ENCODE results near the gene KIT. TPM values are rescaled to one million over a fixed set of nuclear protein-coding genes. Genes with fewer than 3 reads are reported as not detected.

Gene KIT
- total RNA-seq, 1 donor from 2014 or later, result 19.5 TPM

- Mint-ChIP-seq H3K36me3 (no peaks in the 10 kb centered on the region), H3K27ac (no peak overlapping the region), H3K9me3 (peaks cover 10% of the 10 kb centered on the region), H3K4me3 (no peak overlapping the region), H3K27me3 (no peaks in the 10 kb centered on the region), H3K4me1 (ENCODE audit: unreplicated experiment) (no peaks in the 10 kb centered on the region)
- DNase-seq (ENCODE audit: extremely low spot score, unreplicated experiment), result no peak
- TF ChIP-seq, protein P1, sequence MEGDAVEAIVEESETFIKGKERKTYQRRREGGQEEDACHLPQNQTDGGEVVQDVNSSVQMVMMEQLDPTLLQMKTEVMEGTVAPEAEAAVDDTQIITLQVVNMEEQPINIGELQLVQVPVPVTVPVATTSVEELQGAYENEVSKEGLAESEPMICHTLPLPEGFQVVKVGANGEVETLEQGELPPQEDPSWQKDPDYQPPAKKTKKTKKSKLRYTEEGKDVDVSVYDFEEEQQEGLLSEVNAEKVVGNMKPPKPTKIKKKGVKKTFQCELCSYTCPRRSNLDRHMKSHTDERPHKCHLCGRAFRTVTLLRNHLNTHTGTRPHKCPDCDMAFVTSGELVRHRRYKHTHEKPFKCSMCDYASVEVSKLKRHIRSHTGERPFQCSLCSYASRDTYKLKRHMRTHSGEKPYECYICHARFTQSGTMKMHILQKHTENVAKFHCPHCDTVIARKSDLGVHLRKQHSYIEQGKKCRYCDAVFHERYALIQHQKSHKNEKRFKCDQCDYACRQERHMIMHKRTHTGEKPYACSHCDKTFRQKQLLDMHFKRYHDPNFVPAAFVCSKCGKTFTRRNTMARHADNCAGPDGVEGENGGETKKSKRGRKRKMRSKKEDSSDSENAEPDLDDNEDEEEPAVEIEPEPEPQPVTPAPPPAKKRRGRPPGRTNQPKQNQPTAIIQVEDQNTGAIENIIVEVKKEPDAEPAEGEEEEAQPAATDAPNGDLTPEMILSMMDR (conservative IDR thresholded peaks at IDR 0.05), result no peak
Observed at GRCh38 chr4:54764476-54764875, 106.7 kb downstream of the KIT start.

DNA sequence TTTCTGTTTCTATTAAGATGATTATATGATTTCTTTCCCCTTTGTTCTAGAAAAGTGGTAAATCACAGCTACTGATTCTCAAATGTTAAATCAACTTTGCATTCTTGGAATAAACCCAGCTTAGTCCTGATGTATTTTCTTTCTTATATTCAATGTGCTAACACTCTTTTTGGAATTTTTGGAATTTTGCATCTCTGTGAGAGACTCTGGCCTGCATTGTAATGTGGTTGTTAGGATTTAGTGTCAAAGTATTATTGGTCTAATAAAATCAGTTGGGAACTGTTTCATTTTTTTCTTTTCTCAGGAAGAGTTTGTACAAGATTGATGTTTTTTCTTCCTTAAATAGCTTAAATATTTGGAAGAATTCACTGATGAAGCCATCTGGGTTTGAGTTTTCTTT is 109.6 kb downstream of the KIT start:
- Mint-ChIP-seq H3K9me3 (no peaks in the 10 kb centered on the region), H3K4me1 (ENCODE audit: unreplicated experiment) (no peaks in the 10 kb centered on the region), H3K4me3 (no peak overlapping the region), H3K27me3 (no peaks in the 10 kb centered on the region), H3K27ac (no peak overlapping the region), H3K36me3 (no peaks in the 10 kb centered on the region)
- no peak for DNase-seq (ENCODE audit: extremely low spot score, unreplicated experiment)
- TF ChIP-seq, protein P1 (conservative IDR thresholded peaks at IDR 0.05), result no peak

DNA sequence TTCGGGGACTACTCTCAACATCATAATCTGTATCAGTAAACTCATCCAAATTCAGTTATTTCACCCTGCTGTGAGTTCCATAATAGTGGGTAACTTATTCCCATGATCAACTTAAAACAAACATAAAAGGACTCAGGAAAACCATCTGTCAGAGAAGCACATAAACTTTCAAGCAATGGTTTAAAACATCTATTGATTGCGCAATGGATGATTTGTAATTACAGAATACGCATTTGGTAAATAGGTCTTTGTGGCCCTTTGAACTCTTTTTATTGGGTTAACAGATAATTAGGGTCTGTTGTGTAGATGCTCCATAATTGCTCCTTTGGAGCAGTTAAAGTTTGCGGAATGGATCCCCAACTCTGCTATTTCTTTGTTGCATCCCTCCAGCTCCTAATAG is 115.3 kb downstream of the KIT start:
- H3K27ac Mint-ChIP-seq, result no peak overlapping the region
- DNase-seq (ENCODE audit: extremely low spot score, unreplicated experiment), result no peak
- H3K27me3 Mint-ChIP-seq, result peaks cover 3% of the 10 kb centered on the region
- TF ChIP-seq, protein P1 (conservative IDR thresholded peaks at IDR 0.05), result no peak
- no peaks in the 10 kb centered on the region for H3K9me3 Mint-ChIP-seq
- H3K4me3 Mint-ChIP-seq, result no peak overlapping the region
- no peaks in the 10 kb centered on the region for H3K4me1 Mint-ChIP-seq (ENCODE audit: unreplicated experiment)
- no peaks in the 10 kb centered on the region for H3K36me3 Mint-ChIP-seq

- no peaks in the 10 kb centered on the region for H3K36me3 Mint-ChIP-seq
Observed at GRCh38 chr4:54779036-54779435, 121.3 kb downstream of the KIT start.

DNA sequence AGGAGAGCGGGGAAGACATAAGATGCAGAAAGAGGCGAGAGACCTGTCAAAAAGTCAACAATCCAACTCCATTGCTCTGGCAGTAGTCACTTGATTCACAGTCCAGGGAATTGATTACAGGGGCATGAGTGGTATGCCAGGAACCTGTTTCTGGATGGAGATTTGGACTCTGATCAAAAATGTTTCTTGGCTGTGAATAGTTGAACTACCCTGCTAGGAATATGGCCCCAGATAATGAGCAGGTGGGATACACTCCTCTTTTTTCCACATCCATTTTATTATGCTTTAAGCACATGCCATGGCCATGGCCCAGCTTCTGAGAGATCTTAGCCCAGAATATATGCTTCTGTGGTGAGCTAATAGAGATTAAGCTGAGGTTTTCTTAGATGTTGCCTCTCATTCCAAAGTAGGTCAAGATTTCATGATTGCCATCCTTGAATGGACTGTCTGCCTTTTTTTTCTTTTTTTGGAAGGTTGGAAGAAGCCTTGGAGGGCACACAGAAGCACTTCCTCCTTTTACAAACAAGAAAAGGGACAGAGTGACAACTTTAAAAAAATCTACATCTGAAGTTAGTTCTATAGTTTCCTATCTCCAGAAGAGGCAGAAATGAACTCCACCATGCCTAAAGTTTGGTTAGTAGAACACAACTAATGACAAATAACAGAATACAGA is 121.9 kb downstream of the KIT start:
- Mint-ChIP-seq H3K9me3 (no peaks in the 10 kb centered on the region), H3K4me3 (no peak overlapping the region), H3K27me3 (peaks cover 3% of the 10 kb centered on the region), H3K27ac (no peak overlapping the region), H3K36me3 (no peaks in the 10 kb centered on the region), H3K4me1 (ENCODE audit: unreplicated experiment) (no peaks in the 10 kb centered on the region)
- DNase-seq (ENCODE audit: extremely low spot score, unreplicated experiment), result no peak
- TF ChIP-seq, protein P1 (conservative IDR thresholded peaks at IDR 0.05), result no peak

More at GRCh38 chr4:54779036-54779435, 121.3 kb downstream of the KIT start:
- H3K4me1 Mint-ChIP-seq (ENCODE audit: unreplicated experiment), result no peaks in the 10 kb centered on the region
- TF ChIP-seq, protein P1 (conservative IDR thresholded peaks at IDR 0.05), result no peak
- H3K4me3 Mint-ChIP-seq, result no peak overlapping the region
- peaks cover 3% of the 10 kb centered on the region for H3K27me3 Mint-ChIP-seq
- H3K27ac Mint-ChIP-seq, result no peak overlapping the region
- DNase-seq (ENCODE audit: extremely low spot score, unreplicated experiment), result no peak
- no peaks in the 10 kb centered on the region for H3K9me3 Mint-ChIP-seq

Data from type B pancreatic cell (in vitro differentiated cells).